Measurements from ENCODE around the gene CPZ.

Gene CPZ

DNA sequence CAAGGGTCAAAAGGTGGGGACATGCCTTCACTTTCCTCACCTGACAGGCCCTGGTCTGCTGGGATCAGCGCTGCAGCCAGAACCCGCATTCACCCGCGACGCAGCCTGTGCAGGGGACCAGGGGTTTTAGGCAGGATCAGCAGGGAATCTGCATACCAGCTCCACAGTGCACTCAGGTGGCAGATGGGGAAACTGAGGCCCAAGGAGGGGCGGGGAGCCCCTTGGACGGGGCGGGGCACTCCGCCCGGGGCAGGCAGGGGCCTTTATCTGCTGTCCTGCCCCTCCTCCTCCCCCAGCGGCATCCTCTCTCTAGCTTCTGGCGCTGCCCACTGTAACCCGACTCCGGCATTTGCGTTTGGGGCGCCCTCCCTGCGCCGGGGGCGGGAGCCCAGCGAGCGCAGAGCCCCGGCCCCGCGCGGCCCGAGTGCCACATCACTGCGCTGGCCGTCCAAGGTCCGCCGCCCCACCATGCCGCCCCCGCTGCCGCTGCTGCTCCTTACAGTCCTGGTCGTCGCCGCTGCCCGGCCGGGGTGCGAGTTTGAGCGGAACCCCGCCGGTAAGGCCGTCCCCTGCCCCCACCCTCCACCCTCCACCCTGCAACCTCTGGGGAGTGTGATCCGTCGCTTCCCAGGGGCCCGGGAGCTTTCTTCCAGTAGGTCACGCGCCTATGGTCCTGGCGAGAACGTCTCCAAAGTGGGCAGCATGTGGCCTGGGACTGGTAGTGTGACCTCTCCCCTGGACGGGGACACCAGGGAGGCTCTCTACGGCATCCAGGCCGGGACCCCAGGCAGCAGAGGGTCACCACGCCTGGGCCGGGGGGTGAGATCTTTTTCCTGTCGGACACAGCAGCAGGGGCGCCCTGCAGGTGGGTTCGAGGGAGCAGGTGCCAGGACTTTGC is at the start of gene CPZ:
Gene CPZ, plus strand, starts transcription at position 400 of the 898 bp plus-strand sequence. Its CDS starts 69 bp downstream, at position 469.
- DNase-seq (ENCODE audit: low read depth in 2 of 2) = no peak

- DNase-seq (ENCODE audit: low read depth in 2 of 2) = no peak
Measured at GRCh38 chr4:8542776-8543525, 49.6 kb upstream of the CPZ start.

GRCh38 chr4:8543623-8544022 is 48.9 kb upstream of the CPZ start:
- no peak for DNase-seq (ENCODE audit: low read depth in 2 of 2)

- DNase-seq (ENCODE audit: low read depth in 2 of 2) = no peak
Measured at GRCh38 chr4:8544282-8544681, 48.3 kb upstream of the CPZ start.

DNA sequence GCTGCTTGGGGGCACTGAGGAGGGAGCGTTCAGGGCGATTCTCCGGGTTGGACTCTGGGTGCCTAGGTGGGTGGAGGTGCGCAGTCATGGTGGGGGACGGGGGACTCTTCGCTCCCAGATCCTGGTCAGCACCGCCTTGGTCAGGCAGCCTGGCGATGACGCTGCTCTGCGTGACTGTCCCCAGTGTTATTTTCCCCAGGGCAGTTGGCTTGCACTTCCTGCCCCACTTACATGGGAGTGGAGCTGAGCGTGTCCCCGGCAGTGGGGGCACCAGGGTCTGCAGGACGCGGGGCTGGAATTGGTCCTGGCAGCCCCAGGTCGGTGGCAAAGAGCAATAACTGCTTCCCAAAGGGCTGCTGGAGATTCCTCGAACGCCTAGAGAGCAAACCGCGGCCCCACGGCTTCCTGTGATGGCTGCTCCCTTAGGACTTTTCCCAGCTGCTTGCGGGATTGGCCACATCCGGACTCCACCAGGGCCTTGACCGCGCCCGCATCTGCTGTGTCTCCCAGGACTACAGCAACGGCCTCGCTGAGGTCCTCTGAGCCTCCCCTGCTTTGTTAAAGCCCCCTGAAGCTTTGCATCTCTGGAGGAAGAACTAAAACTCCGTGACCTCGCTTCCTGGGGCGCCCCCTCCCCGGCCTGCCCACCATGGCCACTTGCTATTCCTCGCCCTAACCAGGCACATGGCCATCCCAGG is 47.7 kb upstream of the CPZ start:
- DNase-seq (ENCODE audit: low read depth in 2 of 2) = no peak

DNA sequence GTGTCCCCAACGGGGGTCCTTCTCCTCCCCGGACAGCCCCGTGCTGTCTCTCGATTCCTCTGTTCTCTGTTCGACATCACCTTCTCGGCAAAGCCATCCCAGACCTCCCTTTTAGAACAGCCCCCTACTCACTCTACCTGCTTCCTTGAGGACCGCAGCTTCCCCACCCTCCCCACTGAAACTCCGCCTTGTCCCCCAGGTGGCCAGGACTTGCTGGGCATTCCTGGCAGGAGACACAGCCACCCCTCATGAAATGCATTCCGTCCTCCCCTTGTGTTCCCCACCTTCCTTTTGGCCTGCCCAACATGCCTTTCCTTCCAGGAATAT is 47.2 kb upstream of the CPZ start:
- DNase-seq (ENCODE audit: low read depth in 2 of 2) = no peak

- no peak for DNase-seq (ENCODE audit: low read depth in 2 of 2)
Measured at GRCh38 chr4:8546766-8547107, 45.8 kb upstream of the CPZ start.

GRCh38 chr4:8547108-8547911 is 45.3 kb upstream of the CPZ start:
- DNase-seq (ENCODE audit: low read depth in 2 of 2) = no peak

- no peak for DNase-seq (ENCODE audit: low read depth in 2 of 2)
Measured at GRCh38 chr4:8547912-8548730, 44.4 kb upstream of the CPZ start.

DNA sequence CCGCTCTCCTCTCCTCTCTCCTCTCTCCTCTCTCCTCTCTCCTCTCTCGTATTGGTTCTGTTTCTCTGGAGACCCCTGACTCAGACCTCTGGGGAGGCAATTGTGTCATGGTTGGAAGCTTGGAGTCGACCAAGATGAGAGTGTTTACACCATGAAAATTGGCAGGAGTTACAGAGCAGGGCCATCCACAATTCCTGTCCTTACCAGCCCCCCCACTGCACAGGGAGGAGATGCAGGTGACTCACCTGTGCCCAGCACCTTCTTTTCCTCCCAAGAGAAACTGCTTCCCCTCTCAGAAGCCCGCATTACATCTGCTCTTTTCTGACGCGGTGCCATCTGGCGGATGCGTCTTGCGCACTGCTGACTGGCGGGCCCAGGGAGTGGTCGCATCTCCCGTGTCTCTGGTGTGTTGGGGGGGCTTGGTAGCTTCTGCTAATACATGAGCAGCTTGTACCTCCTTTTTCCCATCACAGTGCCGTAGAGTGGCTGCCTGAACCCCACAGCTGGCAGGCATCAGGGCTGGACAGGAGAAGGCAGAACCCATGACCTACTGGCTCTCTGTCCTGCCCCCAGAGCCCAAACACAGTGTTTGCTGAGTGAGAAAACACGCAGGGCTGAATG is 43.7 kb upstream of the CPZ start:
- no peak for DNase-seq (ENCODE audit: low read depth in 2 of 2)

DNA sequence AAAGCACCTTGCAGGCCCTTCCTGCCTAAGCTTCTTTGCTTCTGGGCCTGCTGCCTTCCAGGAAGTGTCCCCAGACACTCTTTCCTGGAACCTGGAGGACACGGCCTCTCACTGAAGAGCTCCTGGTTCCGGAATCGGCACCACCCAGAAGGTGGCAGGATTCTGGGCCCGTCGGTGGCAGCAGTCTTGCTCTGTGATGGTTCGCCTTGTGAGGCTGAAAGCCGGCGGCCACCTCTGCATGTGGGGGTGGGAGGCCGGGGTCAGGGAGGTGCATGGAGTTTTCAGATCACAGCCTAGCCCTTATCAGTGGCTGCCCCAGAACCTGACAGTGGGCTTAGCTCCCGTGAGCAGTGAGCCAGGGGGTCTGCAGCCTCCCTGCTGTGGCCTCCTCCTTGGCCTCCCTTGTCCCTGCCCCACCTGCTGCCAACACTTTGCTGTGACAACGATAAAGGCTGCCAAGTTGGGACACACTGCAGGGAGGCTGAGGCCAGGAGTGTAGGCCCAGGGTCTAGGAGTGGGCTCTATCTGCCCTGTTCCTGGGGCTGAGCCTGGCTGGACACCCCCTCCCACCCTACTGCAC is 43.1 kb upstream of the CPZ start:
- no peak for DNase-seq (ENCODE audit: low read depth in 2 of 2)

DNA sequence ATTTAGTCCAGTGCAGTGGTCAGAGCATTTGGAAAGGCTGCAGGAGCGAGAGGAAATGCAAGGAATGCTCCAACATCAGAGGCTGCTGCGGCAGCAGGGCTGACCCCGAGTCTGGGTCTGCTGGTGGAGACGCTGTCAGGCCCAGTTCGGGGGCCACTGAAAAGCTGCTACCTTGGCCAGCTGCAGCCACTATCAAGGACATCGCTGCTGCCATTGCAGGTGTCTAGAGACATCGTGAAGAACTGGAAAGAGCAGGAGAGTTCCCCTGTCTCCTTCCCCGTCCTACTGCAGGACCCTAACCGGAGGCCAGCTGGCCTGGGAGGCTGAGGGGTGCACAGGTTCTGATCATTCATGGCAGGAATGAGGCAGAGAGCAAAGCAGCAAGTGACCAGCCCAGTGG is 41.9 kb upstream of the CPZ start:
- no peak for DNase-seq (ENCODE audit: low read depth in 2 of 2)

GRCh38 chr4:8552024-8552423 is 40.5 kb upstream of the CPZ start:
- no peak for DNase-seq (ENCODE audit: low read depth in 2 of 2)

DNA sequence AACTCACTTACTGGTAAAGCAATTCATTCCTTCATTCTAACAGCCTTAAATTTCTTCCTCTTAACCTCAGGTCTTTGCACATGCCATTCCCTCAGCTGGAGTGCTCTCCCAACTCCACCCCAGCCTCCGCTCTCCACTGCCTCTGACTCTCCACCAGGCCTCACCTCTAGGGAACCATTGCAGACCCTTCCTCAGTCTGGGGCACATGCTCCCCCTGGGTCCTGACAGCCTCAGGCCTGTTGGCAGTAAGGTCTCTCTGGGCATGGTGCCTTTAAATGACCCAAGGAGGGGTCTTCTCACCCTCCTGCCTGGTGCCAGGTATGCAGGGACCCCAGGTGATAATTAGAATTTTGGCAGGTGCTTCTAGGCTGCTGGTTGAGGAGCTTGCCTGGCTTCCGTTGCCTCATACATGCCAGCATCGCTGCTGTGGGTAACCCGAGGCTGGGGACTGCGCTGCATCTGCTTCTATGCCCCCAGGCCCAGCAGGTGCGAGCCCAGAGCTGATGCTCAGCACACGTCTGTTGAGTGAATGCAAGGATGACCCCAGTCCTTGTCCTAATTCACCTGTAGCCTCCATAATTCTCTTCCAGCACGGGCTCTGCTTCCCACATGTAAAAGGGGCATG is 39.9 kb upstream of the CPZ start:
- DNase-seq (ENCODE audit: low read depth in 2 of 2) = no peak

GRCh38 chr4:8553216-8553615 is 39.3 kb upstream of the CPZ start:
- DNase-seq (ENCODE audit: low read depth in 2 of 2) = no peak

GRCh38 chr4:8553991-8554405 is 38.6 kb upstream of the CPZ start:
- no peak for DNase-seq (ENCODE audit: low read depth in 2 of 2)

DNA sequence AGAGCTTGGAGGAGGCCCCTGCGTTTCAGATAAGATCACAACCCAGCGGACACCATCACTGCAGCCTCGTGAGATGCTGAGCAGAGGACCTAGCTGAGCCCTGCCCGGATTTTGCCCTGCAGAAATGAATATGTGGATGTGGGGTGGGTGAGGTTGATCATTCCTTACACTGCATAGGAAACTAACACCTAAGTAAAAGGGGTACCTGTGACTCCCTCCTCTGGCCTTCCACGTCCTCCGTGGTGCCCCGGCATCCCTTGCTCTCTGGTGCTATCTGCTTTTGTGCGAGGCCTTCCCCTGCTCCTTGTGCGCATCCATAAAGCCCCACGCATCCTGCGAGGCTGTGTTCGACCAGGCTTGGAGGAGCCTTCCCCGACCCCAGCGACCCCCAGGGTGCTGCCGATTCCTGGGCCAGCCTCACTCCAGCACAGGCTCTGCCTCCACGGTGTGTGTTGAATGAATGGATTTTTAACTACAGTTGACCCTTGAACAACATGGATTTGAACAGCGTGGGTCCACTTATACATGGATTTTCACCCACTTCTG is 37.9 kb upstream of the CPZ start:
- DNase-seq (ENCODE audit: low read depth in 2 of 2) = no peak

GRCh38 chr4:8555716-8556115 is 36.8 kb upstream of the CPZ start:
- no peak for DNase-seq (ENCODE audit: low read depth in 2 of 2)

Data from stimulated activated CD8-positive, alpha-beta memory T cell treated with anti-CD3 and anti-CD28 coated beads, Interleukin-15, amount 100 ng/mL, for 4 hours (primary cell).